Hypothalamus (tissue), 51 donors: ENCODE measurements around the gene SYVN1.

Experiments
- DNase-seq, 51 donors: peaks; one replicate each; lab custom pipeline; 2025; lab: John Stamatoyannopoulos, UW

The SYVN1 gene

DNA sequence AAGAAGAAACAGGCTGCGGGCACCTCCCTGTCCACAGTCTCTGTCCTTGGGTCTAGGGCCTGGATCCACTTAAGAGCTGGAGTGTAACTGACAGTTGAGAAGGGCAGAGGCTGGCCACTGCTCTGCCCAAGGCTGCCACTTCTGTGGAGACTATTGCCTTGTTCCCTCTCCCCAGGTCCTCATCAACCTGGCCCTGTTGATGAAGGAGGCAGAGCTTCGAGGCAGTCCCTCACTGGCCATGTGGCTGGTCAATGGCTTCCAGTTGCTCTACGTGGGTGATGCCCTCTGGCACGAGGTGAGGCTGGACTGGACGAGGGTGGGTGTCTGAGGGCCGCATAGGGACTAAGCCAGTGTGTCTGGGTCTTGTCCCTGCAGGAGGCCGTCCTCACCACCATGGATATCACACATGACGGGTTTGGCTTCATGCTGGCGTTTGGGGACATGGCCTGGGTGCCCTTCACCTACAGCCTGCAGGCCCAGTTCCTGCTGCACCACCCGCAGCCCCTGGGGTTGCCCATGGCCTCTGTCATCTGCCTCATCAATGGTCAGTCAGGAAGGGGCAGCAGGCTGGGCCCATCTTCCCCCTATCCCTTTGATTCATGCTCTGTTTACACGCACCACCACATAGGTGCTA lies 19.7 kb downstream of the SYVN1 start:
- DNase-seq: no peak

DNA sequence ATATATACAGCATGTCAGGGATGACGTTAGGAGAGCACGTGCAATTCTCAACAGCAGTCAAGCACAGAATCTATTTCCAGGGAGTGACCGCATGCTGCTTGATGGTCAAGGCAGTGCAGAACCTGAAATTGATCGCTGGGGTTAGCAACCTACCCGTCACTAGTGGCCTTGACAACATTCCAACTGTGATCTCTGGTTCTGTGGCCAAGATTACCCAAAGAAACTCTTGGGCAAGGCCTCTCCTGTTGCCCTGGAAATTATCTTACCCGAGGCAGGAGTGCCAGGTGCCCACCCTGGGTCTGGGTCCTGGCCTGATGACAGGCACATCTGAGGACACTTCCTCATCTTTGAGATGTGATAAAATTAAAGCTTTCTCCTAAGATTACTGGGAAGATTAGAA lies 20.5 kb downstream of the SYVN1 start:
- no peak for DNase-seq

DNA sequence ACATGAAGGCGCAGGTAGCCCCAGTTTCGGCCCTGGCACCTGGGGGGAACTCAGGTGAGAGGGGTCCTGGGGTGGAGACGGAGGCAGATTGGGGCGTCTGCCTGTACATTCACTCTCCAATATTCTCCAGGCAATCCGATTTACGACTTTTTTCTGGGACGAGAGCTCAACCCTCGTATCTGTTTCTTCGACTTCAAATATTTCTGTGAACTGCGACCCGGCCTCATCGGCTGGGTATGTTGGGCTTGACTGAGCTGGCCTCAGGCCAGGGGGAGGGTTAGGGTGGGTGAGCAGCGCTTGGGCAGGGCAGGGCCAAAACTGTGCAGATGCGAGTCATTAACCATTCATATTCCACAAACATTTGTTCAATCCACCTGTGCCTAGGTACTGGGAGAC lies 21.0 kb downstream of the SYVN1 start:
- DNase-seq: no peak

DNA sequence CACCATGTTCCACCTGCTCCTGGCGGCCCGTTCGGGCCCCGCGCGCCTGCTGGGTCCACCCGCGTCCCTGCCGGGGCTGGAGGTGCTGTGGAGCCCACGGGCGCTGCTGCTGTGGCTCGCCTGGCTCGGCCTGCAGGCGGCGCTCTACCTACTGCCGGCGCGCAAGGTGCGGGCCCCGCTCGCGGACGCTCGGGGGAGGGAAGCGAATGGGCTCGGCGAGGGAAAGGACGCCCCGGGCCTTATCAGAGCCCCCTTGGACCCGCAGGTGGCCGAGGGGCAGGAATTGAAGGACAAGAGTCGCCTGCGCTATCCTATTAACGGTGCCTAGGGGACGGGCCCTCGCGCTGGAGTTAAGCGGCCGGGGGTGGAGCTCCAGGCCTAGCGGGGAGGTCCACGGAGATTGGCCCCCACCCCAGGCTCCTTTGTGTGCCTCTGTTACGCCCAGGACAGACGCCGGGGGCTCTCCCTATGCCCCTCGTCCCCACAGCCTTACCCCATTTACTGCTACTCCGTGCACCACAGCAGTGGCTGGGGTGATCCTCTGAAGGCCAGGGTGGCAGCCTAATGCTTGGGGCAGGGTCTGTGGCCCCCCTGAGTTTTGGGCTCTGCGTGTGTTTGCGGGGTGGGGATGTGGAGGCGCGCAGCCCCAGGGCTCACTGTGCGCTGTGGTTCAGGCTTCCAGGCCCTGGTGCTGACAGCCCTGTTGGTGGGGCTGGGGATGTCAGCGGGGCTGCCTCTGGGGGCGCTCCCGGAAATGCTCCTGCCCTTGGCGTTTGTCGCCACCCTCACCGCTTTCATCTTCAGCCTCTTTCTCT lies 21.6 kb downstream of the SYVN1 start:
- DNase-seq: peak in 41 of 51 donors; percentile 23 to 71 (median 42)

DNA sequence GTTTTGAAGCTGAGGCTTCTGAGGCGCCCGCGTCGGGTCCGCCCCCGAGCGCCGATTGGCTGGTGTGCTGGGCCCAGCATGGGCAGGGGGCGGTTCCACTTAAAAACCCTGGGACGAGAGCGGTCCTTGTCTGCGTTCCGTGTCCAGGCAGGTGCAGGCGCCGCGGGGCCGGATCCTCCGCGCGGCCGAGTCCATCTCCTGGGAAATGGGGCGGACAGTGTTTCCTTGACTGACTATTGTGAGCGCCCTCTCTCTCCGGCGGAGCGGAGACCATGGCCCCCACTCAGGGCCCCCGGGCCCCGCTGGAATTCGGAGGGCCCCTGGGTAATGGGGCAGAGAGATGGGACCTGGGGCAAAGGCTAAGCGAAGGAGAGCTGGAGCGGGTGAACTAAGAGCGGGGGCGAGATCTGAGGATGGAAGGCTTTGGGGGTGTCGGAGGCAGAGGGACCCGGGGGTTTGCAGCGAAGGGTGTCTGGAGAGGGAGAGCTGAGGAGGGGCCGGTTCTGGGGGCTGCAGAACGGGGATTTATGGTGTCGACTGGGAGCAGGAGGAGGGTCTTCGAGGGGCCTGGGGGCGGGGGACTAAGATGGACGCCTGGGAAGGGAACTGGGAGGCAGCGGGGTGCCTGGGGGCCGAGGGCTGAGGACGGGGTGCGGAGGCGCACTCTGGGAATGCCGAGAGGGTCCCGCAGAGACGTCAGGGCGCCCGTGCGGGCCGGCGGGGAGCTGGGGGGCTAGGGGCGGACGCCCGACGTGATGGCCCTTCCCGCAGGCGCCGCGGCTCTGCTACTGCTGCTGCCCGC lies 22.4 kb downstream of the SYVN1 start, which contains the start of gene TM7SF2:
Gene TM7SF2, plus strand, starts transcription at position 129 of the 802 bp plus-strand sequence. Its CDS starts 144 bp downstream, at position 273.
- peak; percentile 54 to 99 (median 94) for DNase-seq

DNA sequence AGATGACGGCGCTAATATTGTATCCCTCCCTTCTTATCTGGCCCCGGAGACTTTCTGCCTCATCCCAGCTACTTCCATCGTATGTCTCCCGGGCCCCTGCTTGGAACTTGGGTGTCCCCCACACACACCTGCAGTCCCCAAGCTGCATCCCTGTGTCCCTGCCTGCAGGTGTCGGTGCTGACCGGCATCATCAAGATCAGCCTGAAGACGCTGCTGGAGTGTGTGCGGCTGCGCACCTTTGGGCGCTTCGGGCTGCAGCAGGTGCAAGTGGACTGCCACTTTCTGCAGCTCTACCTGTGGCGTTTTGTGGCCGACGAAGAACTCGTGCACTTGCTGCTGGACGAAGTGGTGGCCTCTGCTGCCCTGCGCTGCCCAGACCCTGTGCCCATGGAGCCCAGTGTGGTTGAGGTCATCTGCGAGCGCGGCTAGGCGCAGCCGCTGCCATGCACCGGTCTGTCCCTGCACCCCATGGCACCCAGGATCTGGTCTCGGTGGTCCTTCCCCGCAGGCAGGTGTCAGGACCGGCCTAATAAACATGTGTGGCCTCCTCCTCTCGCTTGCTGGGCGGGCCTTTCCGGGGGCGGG lies 23.1 kb downstream of the SYVN1 start:
- DNase-seq: no peak

DNA sequence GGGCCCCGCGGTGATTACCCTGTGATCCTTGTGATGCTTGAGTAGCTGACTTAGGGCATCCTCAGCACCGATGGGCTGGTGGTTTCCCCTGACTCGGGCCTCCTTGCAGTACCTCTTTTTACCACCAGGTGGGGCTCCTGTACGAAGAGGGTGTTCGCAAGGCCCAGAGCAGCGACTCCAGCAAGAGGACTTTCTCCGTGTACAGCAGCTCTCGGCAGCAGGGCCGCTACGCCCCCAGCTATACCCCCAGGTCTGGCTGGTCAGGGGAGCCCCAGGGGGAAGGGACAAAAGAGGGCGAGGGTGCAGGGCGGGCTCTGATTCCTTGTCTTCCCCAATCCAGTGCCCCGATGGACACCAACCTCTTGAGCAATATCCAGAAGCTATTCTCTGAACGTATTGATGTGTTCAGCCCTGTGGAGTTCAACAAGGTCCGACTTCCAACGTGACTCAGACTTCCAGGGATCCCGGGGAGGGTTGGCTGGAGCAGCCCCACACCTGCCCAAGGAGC lies 23.9 kb downstream of the SYVN1 start:
- peak in 50 of 51 donors; percentile 36 to 92 (median 76) for DNase-seq

DNA sequence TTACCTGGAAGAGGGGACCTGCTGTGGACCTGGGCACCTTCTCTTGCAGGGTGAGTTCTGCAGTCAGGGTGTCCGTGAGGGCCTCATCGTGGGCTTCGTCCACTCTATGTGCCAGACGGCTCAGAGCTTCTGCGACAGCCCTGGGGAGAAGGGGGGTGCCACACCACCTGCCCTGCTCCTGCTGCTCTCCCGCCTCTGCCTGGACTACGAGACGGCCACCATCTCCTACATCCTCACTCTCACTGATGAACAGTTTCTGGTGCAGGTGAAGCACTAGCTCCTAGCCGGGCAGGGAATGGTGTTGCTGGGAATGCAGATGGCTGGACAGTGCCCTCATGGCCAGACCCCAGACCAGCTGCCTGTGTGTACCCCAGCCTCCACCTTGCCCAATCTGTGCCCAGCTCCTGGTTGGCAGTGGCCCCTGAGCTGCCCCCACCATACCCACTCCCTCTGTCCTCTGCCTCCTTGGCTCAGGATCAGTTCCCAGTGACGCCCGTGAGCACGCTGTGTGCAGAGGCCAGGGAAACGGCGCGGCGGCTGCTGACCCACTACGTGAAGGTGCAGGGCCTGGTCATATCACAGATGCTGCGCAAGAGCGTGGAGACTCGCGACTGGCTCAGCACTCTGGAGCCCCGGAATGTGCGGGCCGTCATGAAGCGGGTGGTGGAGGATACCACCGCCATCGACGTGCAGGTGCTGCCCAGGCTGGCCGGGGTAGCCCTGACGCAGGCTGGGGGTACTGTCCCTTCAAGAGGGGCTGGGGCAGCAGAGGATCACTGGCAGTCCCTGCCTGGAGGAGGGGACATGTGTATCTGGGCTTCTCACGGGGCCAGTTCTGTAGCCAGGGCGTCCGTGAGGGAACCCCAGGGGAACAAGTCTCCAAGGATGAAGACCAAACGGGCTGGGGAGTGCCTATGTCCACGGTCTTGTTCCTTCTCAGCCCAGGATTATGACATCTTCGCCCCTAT lies 24.8 kb downstream of the SYVN1 start:
- no peak for DNase-seq

DNA sequence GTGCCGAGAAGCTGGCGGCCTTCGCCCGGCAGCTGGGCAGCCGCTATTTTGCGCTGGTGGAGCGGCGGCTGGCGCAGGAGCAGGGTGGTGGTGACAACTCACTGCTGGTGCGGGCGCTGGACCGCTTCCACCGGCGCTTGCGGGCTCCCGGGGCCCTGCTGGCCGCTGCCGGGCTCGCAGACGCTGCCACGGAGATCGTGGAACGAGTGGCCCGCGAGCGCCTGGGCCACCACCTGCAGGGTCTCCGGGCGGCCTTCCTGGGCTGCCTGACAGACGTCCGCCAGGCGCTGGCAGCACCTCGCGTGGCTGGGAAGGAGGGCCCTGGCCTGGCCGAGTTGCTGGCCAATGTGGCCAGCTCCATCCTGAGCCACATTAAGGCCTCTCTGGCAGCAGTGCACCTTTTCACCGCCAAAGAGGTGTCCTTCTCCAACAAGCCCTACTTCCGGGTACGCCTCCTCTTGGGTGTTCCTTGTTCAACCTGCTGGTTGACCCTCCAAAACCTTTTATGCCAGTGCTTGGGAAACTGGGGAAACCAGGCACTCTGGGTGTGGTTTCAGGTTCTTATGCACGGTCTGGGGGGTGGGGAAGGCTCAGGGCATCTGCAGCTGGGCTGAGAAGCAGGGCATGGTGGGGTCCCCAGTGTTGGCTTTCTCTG lies 25.7 kb downstream of the SYVN1 start:
- no peak for DNase-seq

DNA sequence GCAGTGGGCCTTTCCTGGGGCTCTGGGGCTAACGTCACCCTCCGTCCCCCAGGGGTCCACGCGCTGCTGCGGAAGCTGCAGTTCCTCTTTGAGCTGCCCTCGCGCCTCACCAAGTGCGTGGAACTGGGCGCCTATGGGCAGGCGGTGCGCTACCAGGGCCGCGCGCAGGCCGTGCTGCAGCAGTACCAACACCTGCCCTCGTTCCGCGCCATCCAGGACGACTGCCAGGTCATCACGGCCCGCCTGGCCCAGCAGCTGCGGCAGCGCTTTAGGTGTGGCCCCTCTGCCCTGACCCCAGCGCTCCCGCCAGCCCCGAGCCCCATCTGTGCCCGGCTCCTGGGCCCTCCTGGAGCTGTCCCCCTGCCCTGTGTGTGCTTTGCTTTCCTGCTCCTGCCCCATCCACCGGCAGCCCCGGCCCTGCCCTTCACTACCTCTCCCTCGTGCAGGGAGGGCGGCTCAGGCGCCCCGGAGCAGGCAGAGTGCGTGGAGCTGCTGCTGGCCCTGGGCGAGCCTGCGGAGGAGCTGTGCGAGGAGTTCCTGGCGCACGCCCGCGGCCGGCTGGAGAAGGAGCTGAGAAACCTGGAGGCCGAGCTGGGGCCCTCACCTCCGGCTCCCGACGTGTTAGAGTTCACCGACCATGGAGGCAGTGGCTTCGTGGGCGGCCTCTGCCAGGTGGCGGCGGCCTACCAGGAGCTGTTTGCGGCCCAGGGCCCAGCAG lies 26.4 kb downstream of the SYVN1 start:
- DNase-seq: no peak

DNA sequence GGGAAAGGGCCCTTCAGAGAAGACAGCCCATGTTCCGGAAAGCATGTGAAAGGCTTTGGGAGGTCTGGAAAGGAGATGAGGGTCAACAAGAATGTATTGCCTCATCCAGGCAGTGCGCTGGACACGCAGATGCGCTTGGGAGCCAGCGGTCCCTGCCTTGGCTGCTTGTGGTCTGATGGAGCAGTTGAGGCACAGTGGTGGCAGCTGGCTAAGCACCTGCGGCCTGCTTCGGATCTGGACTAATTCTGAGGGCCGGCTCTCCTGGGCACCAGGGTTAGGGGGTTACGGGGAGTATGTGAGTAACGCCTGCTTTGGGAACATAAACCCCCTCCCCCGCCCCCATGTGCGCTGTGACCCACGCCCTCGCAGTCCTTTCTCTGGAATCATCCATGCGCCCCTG lies 27.2 kb downstream of the SYVN1 start:
- no peak for DNase-seq

DNA sequence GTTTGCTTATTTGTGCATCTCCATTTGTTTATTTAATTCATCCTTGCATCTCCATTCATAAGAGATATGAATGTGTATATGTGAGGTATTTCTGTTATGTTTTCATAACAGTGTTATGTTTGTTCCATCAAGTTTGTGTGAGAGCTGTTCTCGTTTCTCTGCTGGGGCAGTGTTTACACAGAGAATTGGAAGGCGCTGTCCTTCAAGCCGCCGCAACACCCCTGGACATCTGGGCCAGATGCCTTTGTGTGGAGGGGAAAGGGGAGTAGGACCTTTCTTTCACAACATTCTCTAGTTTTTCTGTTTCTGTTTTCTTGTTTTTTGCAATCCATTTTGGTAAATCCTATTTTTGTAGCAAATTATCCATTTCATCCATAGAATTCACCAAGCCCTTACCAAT lies 29.7 kb downstream of the SYVN1 start:
- DNase-seq: peak in 1 of 51 donors; percentile 16

DNA sequence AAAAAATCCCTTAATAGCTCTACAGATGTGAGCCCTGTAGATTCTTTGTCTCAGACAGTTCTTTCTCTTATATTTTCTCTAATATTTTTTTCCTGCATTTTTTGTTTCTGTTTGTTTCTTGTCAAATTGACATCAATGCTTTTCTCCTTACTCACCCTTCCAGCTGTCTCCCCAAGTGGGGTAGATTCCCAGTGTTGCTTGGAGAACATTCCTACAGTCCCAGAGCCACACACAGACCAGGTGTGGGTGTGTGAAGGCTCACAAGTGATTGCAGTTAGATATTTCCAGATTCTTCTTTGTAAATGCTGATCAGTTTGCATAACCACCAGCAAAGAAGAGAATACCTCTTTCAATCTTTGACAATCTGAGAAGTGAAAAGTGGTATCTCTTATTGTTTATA lies 30.8 kb downstream of the SYVN1 start:
- DNase-seq: no peak

DNA sequence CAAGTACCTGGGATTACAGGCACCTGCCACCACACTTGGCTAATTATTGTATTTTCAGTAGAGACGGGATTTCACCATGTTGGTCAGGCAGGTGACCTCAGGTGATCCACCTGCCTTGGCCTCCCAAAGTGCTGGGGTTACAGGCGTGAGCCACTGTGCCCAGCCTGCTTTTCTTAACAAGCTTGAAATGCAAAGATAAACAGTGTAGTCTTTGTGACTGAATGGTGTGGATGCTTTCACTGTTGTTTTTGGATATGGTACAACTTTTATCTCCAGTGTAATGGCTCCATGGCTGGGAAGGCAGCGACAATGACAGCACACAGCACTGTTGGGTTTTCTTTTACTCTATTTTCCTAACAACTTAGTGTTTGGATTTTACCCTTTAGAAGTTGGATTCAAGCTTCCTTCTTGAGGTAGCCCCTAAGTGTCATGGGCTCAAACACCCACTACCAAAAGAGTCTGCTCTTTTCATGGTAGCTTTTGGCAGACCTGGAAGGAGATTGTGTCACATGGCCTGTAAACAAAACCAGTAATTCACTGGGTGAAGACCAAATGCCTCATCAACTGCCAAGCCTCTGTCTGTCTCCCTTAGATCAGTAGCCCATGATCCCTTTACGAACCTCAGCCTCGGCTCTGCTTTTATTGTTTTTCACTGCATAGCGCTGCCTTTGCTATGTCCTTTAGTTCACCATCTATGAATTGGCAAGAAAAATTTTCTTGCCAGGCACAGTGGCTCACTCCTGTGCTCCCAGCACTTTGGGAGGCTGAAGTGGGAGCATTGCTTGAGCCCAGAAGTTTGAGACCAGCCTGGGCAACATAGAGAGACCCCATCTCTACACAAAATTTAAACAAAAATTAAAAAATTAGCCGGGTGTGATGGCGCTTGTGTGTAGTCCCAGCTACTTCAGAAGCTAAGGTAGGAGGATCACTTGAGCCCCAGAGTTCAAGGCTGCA lies 31.9 kb downstream of the SYVN1 start:
- DNase-seq: peak in 20 of 51 donors; percentile 9 to 66 (median 30)

DNA sequence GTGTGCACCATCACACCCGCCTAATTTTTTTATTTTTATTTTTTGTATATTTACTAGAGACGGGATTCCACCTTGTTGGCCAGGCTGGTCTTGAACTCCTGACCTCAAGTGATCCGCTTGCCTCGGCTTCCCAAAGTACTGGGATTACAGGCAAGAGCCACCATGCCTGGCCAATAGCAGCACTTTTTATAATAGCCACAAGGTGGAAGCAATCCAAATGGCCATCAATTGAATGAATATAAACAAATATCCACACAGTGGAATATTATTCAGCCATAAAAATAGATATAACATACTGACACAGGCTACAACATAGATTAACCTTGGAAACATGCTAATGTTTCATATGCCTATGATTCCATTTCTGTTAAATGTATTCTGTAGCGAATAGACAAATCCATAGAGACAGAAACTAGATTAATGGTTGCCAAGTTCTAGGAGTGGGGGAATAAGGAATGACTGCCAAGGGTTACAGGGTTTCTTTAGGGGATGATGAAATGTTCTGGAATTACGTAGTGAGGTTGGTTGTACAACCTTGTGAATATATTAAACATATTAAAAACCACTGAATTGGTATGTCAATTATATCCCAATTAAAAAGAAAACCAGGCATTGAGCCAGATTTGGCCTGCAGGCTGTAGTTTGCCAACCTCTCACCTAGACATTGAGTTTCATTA lies 33.5 kb downstream of the SYVN1 start:
- no peak for DNase-seq

DNA sequence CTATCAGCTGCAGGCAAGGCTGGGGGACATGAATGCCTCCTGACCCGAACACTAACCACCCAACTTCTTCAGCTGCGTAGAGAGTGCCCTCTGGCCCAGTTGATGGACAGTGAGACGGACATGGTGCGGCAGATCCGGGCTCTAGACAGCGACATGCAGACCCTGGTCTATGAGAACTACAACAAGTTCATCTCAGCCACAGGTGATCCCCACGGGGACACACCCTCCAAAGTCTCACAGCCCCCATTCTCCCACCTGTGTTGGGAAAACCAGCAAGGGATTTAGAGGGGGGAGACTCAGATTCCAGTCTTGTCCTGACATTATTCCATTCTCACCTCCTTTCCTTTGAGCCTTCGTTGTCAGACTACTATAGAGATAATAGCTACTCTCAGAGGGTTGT lies 37.4 kb downstream of the SYVN1 start:
- DNase-seq: no peak
